Skeletal muscle tissue (tissue), 4 donors: Measurements from ENCODE around the gene IL22RA2. TPM values are rescaled to one million over a fixed set of nuclear protein-coding genes. Genes with fewer than 3 reads are reported as not detected.

ENCODE experiments used
- H3K27ac ChIP-seq: one replicate; pipeline ENCODE4 v1.7.0; 2013; ENCODE audit warnings: mild to moderate bottlenecking, low read depth, low read length, inconsistent platforms
- H3K27me3 ChIP-seq, 3 donors: one replicate each; pipeline ENCODE4 v1.7.0; 2013; ENCODE audit warnings: low read length in 3 of 3; ENCODE audit not compliant: control insufficient read depth in 3 of 3, insufficient read depth in 3 of 3
- H3K36me3 ChIP-seq, 3 donors: one replicate each; pipeline ENCODE4 v1.7.0; 2013; ENCODE audit warnings: low read length in 3 of 3; ENCODE audit not compliant: control insufficient read depth in 3 of 3, insufficient read depth in 3 of 3
- H3K4me1 ChIP-seq, 3 donors: one replicate each; pipeline ENCODE4 v1.7.0; 2013; ENCODE audit warnings: low read length in 3 of 3, mild to moderate bottlenecking in 3 of 3; ENCODE audit not compliant: control insufficient read depth in 3 of 3, insufficient read depth in 3 of 3
- H3K4me3 ChIP-seq, 3 donors: one replicate each; pipeline ENCODE4 v1.7.0; 2013; ENCODE audit warnings: low read length in 3 of 3
- H3K9ac ChIP-seq, 3 donors: one replicate each; pipeline ENCODE4 v1.7.0; 2013; ENCODE audit warnings: low read length in 3 of 3, mild to moderate bottlenecking in 3 of 3, moderate library complexity in 2 of 3, low read depth in 1 of 3
- H3K9me3 ChIP-seq, 3 donors: one replicate each; pipeline ENCODE4 v1.7.0; 2013; ENCODE audit warnings: low read length in 3 of 3; ENCODE audit not compliant: control insufficient read depth in 3 of 3
- total RNA-seq: library from RNA; depleted of rRNA; stranded (reverse); fragments of >200 nt; gene quantifications from one replicate; pipeline ENCODE4 v1.2.3, GENCODE V29; 2014
- donor health status: Osteomylitis.

The IL22RA2 gene
- total RNA-seq, 1 donor from 2014 or later, result not detected

DNA sequence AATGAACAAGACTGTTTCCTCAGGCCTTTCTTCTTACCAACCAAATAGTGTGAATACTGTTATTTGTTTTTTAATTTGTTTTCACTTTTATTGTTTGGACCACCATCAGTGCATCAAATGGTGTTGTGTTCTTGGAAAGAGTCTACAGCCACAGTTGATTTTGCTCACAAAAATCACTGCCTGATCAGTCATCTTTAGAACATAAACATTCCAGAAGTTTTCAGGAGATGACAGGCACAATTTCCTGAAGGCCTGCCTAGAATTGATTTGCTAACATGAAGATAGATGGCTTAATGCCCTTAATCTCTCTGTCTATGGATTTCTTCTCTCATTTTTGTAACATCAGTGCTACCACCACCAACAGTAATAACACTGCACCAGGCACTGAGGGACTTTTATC, 13.5 kb downstream of the IL22RA2 start:
- Histone ChIP-seq H3K27me3 (no peaks in the 10 kb centered on the region), H3K9me3 (peaks cover 0 to 3% (median 0%) of the 10 kb centered on the region in 3 donors), H3K36me3 (no peaks in the 10 kb centered on the region), H3K4me1 (no peaks in the 10 kb centered on the region), H3K9ac (no peak overlapping the region), H3K4me3 (no peak overlapping the region), H3K27ac (no peak overlapping the region)

DNA sequence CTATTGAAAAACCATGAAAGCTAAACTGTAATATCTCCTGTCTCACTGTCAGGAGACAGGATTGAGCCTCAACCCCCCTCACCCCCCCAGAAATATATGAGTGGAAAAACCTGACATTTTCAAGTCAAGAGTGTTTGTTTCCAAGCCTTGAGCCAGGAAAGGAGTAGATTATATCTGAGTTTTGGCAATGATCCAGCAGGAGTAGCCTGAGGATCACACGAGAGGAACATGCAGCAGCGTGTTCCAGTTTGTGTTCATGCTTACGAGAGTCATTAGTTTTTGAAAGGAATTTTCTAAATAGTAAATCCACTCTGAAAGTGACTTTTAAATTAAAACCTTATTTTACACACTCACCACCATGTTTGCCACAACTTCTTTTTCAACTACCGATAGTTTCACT, 15.8 kb downstream of the IL22RA2 start:
- H3K36me3 ChIP-seq, result no peaks in the 10 kb centered on the region
- H3K4me3 ChIP-seq, result no peak overlapping the region
- H3K9ac ChIP-seq, result no peak overlapping the region
- H3K9me3 ChIP-seq, result no peaks in the 10 kb centered on the region
- H3K4me1 ChIP-seq, result no peaks in the 10 kb centered on the region
- H3K27me3 ChIP-seq, result no peaks in the 10 kb centered on the region
- no peak overlapping the region for H3K27ac ChIP-seq

DNA sequence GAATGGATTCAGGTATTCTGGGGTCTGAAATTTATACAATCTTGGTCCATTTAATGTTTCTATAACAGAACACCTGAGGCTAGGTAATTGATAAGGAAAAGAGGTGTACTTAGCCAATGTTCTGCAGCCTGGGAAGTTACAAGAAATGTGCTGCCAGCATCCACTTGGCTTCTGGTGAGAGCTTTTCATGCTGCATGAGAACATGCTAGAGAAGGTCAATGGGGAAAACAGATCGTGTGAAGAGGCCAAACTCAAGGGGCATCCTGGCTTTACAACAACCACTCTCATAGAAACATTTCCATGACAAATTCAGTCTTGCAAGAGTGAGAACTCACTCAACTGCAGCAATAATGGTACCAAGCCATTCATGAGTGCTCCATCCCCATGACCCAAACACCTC, 16.8 kb downstream of the IL22RA2 start:
- no peaks in the 10 kb centered on the region for H3K9me3 ChIP-seq
- H3K27ac ChIP-seq, result no peak overlapping the region
- H3K9ac ChIP-seq, result no peak overlapping the region
- no peaks in the 10 kb centered on the region for H3K4me1 ChIP-seq
- H3K27me3 ChIP-seq, result no peaks in the 10 kb centered on the region
- no peaks in the 10 kb centered on the region for H3K36me3 ChIP-seq
- no peak overlapping the region for H3K4me3 ChIP-seq

DNA sequence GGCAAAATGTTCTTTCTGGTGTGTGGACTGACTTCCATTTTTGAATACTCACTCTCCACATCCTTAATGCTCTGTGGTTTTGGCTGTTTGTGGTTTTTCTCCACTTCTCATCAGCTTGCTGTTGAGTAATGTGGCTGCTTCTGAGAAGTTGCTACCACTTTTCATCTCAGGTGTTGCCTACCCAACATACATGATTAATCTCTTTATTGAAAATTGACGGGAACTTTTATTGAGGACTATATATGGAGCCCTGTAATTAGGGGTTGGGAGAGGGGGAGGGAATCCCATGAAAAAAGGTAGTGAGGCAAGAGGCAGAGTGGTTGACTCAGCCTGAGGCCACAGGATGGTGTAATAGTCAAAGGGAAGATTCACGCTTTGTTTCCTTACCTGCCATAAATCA, 17.6 kb downstream of the IL22RA2 start:
- H3K27me3 ChIP-seq, result no peaks in the 10 kb centered on the region
- H3K9me3 ChIP-seq, result no peaks in the 10 kb centered on the region
- H3K27ac ChIP-seq, result no peak overlapping the region
- no peak overlapping the region for H3K4me3 ChIP-seq
- no peaks in the 10 kb centered on the region for H3K4me1 ChIP-seq
- H3K9ac ChIP-seq, result no peak overlapping the region
- H3K36me3 ChIP-seq, result no peaks in the 10 kb centered on the region

DNA sequence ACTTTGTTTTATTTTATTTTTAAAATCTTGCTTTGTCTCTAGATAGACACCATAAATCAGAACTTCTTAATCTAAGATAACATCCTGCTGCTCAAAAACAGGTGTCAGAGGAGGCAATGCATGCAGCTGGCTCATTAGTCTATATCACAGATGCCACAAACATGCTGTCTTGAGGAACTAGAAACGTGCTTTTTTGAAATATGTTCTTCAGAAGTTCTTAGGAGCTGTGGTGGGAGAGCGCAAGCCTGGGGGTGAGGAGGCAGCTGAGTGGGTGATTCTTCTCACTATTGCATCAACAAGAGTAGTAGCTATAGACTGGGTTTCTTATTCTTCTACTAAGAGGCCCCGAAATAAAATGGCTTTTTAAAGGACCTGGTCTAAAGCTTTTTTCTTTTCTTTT, 23.4 kb downstream of the IL22RA2 start:
- no peaks in the 10 kb centered on the region for H3K9me3 ChIP-seq
- no peak overlapping the region for H3K4me3 ChIP-seq
- no peak overlapping the region for H3K9ac ChIP-seq
- no peak overlapping the region for H3K27ac ChIP-seq
- H3K4me1 ChIP-seq, result no peaks in the 10 kb centered on the region
- H3K27me3 ChIP-seq, result no peaks in the 10 kb centered on the region
- no peaks in the 10 kb centered on the region for H3K36me3 ChIP-seq

DNA sequence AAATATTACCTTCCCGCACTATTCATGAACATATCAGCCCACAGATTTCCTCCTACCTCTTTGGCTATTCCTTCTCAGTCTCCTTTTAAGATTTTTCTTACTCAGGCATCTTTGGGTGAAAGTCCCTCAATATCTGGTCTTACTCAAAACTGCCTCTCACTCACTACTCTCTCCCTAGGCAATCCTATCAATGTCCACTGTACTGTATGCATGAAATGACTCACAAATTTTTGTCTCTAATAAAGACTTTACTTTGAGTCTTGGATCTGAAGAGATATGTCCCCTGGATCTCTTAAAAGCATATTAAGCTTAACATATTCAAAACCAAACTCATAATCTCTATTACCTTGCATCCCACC, 24.4 kb downstream of the IL22RA2 start:
- H3K27ac ChIP-seq, result no peak overlapping the region

DNA sequence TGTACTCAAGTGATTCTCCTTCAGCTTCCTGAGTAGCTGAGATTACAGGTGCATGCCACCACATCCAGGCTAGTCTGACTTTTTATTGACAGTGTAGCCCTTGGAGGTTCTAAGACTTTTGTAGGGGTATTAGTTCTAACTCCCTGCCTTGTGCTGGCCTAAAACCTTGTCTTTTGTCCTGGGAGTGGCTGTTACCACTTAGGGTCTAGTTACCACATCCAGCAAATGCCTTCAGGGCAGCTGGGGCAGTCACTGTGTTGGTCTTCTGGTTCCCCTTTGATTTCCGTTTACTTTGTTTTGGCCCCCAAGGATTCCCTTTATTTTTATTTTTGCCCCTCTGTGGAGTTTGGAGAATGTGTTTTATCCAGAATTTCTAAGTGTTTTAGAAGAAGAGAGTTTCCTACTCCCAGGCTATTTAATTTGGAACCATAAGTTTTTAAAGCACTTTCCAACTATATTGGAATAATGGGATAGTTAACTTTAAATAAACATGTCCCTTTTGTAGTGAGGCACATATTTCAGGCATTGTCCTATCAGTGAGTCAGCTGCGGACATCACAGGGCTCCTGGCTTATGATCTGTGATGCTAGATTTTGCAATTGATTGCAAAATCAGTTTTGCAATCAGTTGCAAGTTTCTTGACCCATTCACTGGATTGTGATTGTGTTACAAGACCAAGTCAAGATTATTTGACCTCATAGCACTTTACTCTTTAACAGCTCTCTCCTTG, 25.0 kb downstream of the IL22RA2 start:
- Histone ChIP-seq H3K9me3 (no peaks in the 10 kb centered on the region), H3K4me1 (no peaks in the 10 kb centered on the region), H3K27ac (no peak overlapping the region)

More for the DNA sequence above, 24.4 kb downstream of the IL22RA2 start:
- Histone ChIP-seq H3K9ac (no peak overlapping the region), H3K4me3 (no peak overlapping the region), H3K9me3 (no peaks in the 10 kb centered on the region), H3K36me3 (no peaks in the 10 kb centered on the region), H3K4me1 (no peaks in the 10 kb centered on the region), H3K27me3 (no peaks in the 10 kb centered on the region)

DNA sequence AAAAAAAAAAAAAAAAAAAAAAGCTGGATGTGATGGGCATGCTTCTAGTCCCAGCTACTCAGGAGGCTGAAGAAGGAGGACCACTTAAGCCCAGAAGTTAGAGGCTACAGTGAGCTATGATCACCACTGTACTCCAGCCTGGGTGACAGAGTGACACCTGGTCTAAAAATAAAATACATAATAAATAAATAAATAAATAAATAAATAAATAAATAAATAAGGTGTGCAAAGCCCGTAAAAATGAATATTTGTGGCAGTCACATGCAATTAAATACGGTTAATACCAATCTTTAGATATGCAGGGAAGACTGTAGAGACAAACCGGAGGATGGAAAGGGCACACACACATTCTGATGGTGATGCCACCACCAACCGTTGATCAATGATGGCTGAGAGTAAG, 26.2 kb downstream of the IL22RA2 start:
- H3K27ac ChIP-seq, result no peak overlapping the region
- no peaks in the 10 kb centered on the region for H3K4me1 ChIP-seq
- no peaks in the 10 kb centered on the region for H3K27me3 ChIP-seq
- H3K9me3 ChIP-seq, result no peaks in the 10 kb centered on the region
- H3K36me3 ChIP-seq, result no peaks in the 10 kb centered on the region
- no peak overlapping the region for H3K9ac ChIP-seq
- no peak overlapping the region for H3K4me3 ChIP-seq

More for the DNA sequence above, 25.0 kb downstream of the IL22RA2 start:
- H3K27me3 ChIP-seq, result no peaks in the 10 kb centered on the region
- H3K36me3 ChIP-seq, result no peaks in the 10 kb centered on the region
- H3K4me3 ChIP-seq, result no peak overlapping the region
- H3K9ac ChIP-seq, result no peak overlapping the region

DNA sequence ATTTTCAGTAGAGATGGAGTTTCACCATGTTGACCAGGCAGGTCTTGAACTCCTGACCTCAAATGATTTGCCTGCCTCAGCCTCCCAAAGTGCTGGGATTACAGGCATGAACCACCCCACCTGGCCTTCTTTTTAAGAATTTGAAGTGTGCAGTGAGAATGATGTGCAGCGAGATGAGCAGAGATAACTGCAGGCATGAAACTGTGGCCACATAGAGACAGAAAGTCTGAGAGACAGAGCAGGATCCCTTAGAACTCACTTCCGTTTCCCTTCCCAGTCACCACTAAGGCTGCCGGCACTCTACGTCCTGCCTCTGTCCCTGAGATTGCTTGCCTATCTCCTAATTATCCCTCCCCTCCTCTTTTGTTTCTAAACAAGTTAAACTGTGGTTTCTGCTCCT, 27.2 kb downstream of the IL22RA2 start:
- Histone ChIP-seq H3K27ac (no peak overlapping the region), H3K36me3 (no peaks in the 10 kb centered on the region), H3K27me3 (no peaks in the 10 kb centered on the region), H3K4me3 (no peak overlapping the region), H3K4me1 (no peaks in the 10 kb centered on the region), H3K9me3 (no peaks in the 10 kb centered on the region), H3K9ac (no peak overlapping the region)

DNA sequence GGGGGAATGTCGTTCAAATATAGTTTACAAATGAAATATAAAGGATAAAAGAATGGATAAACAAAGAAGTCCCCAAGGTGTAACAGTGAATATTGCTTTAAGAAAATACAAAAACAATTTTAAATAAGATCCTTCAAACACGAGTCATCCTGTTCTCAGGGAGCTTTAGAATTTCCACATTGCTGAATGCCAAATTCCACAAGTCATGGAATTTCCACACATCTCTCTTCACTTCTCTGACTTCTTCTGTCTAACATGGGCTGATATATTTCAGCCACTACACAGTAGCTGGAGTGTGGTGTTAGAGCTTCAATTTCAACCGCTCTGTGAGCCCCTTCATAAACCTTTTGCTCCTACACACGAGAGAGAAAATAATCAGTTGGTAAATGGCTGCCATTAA, 28.0 kb downstream of the IL22RA2 start:
- no peaks in the 10 kb centered on the region for H3K4me1 ChIP-seq
- H3K27ac ChIP-seq, result no peak overlapping the region
- no peak overlapping the region for H3K4me3 ChIP-seq
- no peaks in the 10 kb centered on the region for H3K36me3 ChIP-seq
- no peaks in the 10 kb centered on the region for H3K27me3 ChIP-seq
- no peaks in the 10 kb centered on the region for H3K9me3 ChIP-seq
- no peak overlapping the region for H3K9ac ChIP-seq
